ENCODE results near the gene GRAMD2A.

GRAMD2A gene

GRCh38 chr15:72170691-72171090 lies 26.9 kb downstream of the GRAMD2A start:
- Histone ChIP-seq H3K9me3 (ENCODE audit: control insufficient read depth, insufficient read depth, low read depth, low read length) (no peaks in the 10 kb centered on the region), H3K27ac (ENCODE audit: extremely low read depth, low read depth, low read length) (no peak overlapping the region), H3K4me1 (ENCODE audit: control insufficient read depth, insufficient read depth, low read length) (peaks cover 3% of the 10 kb centered on the region; the same call in 1 of the 2 replicates), H3K4me3 (ENCODE audit: low read depth, low read length) (no peak overlapping the region), H3K36me3 (ENCODE audit: control insufficient read depth in 2 of 2, insufficient read depth in 1 of 2, low read length in 2 of 2) (no peaks in the 10 kb centered on the region)
- CTCF ChIA-PET: interaction anchor here (0.6 kb wide), 1 partner anchor 368 kb away, joined by 3 read pairs; no protein-coding TSS in a partner anchor
- POLR2A ChIA-PET: no interaction called here
- TF ChIP-seq ZNF629 (tag by site-specific recombination; IDR thresholded peaks at IDR 0.05) (no peak), ZNF677 (tag by site-specific recombination; IDR thresholded peaks at IDR 0.05) (no peak)
- TF ChIP-seq, protein P1, sequence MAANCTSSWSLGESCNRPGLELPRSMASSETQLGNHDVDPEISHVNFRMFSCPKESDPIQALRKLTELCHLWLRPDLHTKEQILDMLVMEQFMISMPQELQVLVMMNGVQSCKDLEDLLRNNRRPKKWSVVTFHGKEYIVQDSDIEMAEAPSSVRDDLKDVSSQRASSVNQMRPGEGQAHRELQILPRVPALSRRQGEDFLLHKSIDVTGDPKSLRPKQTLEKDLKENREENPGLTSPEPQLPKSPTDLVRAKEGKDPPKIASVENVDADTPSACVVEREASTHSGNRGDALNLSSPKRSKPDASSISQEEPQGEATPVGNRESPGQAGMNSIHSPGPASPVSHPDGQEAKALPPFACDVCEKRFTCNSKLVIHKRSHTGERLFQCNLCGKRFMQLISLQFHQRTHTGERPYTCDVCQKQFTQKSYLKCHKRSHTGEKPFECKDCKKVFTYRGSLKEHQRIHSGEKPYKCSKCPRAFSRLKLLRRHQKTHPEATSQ (tag by site-specific recombination; IDR thresholded peaks at IDR 0.05): no peak

DNA sequence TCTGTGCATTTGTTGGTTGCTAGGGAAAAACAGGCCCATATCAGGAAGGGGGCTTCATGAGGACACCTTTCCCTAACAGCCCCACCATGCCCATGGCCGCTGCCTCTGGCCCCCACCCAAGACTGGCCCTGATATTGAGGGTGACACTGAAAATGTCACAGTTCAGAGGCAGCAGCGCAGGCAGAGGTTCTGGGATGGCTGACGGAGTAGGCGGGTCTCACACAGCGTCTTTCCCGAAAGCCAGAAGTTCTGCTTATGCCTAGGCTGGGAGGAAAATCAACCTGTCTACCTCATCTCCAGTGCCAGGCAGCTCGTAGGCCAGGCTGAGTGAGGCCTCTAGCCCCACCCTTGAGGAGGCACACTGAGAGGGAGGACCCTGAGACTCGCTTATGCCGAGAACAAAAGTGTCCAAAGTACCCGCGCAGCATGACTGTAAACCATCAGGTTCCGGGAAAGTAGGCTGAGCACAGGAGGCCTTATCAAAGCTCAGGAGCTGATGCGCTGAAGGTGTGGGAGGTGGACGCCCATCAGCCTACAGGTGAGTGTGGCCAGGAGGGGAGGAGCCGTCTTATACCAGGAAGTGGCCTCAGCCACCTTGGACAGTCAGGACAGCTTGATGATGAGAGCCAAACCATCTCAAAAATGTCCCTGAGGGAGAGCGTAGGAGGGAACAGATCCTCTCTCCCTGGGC lies 27.5 kb downstream of the GRAMD2A start:
- POLR2A ChIA-PET: no interaction called here
- TF ChIP-seq ZNF544 (tag by site-specific recombination; IDR thresholded peaks at IDR 0.05) (no peak), EGR2 (tag by site-specific recombination; IDR thresholded peaks at IDR 0.05; ENCODE audit: low read depth) (peak; percentile 42), ZFHX2 (tag by site-specific recombination; conservative IDR thresholded peaks at IDR 0.05) (peak; percentile 26; the same call in 1 of the 2 replicates), ZNF350 (tag by site-specific recombination; IDR thresholded peaks at IDR 0.05) (no peak)
- CTCF ChIA-PET: interaction anchor here (0.6 to 1.3 kb wide), 2 partner anchors 14 to 367 kb away, joined by 3 to 13 read pairs; no protein-coding TSS in a partner anchor
- H3K4me1 ChIP-seq (ENCODE audit: control insufficient read depth, insufficient read depth, low read length): peaks cover 3% of the 10 kb centered on the region; the same call in 1 of the 2 replicates
- H3K36me3 ChIP-seq (ENCODE audit: control insufficient read depth in 2 of 2, insufficient read depth in 1 of 2, low read length in 2 of 2): no peaks in the 10 kb centered on the region
- no peak overlapping the region for H3K27ac ChIP-seq (ENCODE audit: extremely low read depth, low read depth, low read length)
- H3K4me3 ChIP-seq (ENCODE audit: low read depth, low read length): no peak overlapping the region
- H3K9me3 ChIP-seq (ENCODE audit: control insufficient read depth, insufficient read depth, low read depth, low read length): no peaks in the 10 kb centered on the region

DNA sequence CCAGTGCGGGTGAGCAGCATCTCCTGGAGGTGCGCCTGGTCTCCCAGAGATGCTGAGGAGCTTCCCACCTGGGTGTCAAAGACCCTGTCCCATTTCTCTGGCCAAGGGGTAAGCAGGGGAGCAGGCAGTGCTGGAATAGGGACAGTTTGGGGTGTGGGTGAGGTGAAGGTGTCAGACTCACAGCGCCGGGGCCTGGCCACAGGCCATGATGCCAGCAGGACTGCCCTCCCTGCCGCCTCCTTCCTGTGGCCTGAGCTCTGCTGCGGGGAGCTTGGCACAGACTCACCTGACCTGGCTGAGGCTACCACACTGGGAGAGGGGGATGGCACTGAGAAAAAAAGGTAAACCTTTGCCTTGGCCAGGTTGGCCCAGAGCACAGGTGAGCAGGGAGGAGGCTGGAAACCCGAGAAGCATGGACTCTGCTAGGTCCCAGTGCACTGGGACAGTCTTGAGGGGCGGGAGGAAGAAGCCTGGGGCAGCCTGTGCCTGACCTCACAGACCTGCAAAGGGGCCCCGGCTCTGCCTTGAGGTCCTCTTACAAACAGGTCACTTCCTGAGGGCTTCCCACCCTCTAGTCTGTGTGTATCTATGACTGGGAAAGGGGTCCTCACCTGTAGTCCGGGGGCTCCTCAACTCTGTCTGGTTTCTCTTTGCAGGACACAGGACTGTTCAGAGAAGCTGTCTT lies 28.2 kb downstream of the GRAMD2A start:
- no peak overlapping the region for H3K27ac ChIP-seq (ENCODE audit: extremely low read depth, low read depth, low read length)
- no peak overlapping the region for H3K4me3 ChIP-seq (ENCODE audit: low read depth, low read length)
- POLR2A ChIA-PET: no interaction called here
- CTCF ChIA-PET: interaction anchor here (0.6 to 1.3 kb wide), 4 partner anchors 13 to 316 kb away, joined by 3 to 13 read pairs (median 3); no protein-coding TSS in a partner anchor
- no peaks in the 10 kb centered on the region for H3K9me3 ChIP-seq (ENCODE audit: control insufficient read depth, insufficient read depth, low read depth, low read length)
- H3K36me3 ChIP-seq (ENCODE audit: control insufficient read depth in 2 of 2, insufficient read depth in 1 of 2, low read length in 2 of 2): no peaks in the 10 kb centered on the region
- H3K4me1 ChIP-seq (ENCODE audit: control insufficient read depth, insufficient read depth, low read length): peaks cover 3% of the 10 kb centered on the region; the same call in 1 of the 2 replicates
- TF ChIP-seq HOXA7 (CRISPR knock-in tag; IDR thresholded peaks at IDR 0.05; ENCODE audit: borderline replicate concordance): no peak
- TF ChIP-seq ZNF169 (tag by site-specific recombination; IDR thresholded peaks at IDR 0.05): no peak
- TF ChIP-seq ZNF10 (tag by site-specific recombination; IDR thresholded peaks at IDR 0.05): no peak
- TF ChIP-seq KLF10 (tag by site-specific recombination; IDR thresholded peaks at IDR 0.05): no peak
- no peak for TF ChIP-seq ZFHX2 (tag by site-specific recombination; conservative IDR thresholded peaks at IDR 0.05)
- TF ChIP-seq ZNF548 (tag by site-specific recombination; IDR thresholded peaks at IDR 0.05): no peak
- no peak for TF ChIP-seq ZBTB20 (tag by site-specific recombination; IDR thresholded peaks at IDR 0.05)
- TF ChIP-seq ZNF707 (tag by site-specific recombination; IDR thresholded peaks at IDR 0.05): no peak
- TF ChIP-seq ZNF202 (tag by site-specific recombination; IDR thresholded peaks at IDR 0.05; ENCODE audit: borderline replicate concordance): no peak
- TF ChIP-seq, protein P2, sequence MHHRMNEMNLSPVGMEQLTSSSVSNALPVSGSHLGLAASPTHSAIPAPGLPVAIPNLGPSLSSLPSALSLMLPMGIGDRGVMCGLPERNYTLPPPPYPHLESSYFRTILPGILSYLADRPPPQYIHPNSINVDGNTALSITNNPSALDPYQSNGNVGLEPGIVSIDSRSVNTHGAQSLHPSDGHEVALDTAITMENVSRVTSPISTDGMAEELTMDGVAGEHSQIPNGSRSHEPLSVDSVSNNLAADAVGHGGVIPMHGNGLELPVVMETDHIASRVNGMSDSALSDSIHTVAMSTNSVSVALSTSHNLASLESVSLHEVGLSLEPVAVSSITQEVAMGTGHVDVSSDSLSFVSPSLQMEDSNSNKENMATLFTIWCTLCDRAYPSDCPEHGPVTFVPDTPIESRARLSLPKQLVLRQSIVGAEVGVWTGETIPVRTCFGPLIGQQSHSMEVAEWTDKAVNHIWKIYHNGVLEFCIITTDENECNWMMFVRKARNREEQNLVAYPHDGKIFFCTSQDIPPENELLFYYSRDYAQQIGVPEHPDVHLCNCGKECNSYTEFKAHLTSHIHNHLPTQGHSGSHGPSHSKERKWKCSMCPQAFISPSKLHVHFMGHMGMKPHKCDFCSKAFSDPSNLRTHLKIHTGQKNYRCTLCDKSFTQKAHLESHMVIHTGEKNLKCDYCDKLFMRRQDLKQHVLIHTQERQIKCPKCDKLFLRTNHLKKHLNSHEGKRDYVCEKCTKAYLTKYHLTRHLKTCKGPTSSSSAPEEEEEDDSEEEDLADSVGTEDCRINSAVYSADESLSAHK (tag by site-specific recombination; IDR thresholded peaks at IDR 0.05): no peak
- TF ChIP-seq ZFP69B (tag by site-specific recombination; IDR thresholded peaks at IDR 0.05): no peak
- no peak for TF ChIP-seq ZNF175 (tag by site-specific recombination; IDR thresholded peaks at IDR 0.05)

Data from HEK293 (cell line).